B cell (primary cell): ENCODE results near the gene PRKCB. TPM values are rescaled to one million over a fixed set of nuclear protein-coding genes. Genes with fewer than 3 reads are reported as not detected.

Experiments
- ATAC-seq: fragments of 200-7000 bp; cut with Tn5 transposase; one replicate; pipeline ENCODE4 v1.10.0; 2021; ENCODE audit warnings: low read depth, mild to moderate bottlenecking, moderate number of reproducible peaks, moderate library complexity
- CTCF ChIA-PET: fragments of 350-600 bp; sonication (Branson Sonifier 250); formaldehyde crosslinking; loops from one replicate; lab custom pipeline; 2021; ENCODE audit warnings: antibody characterized with exemption, inconsistent platforms; lab: Charles Lee
- POLR2A ChIA-PET: fragments of 350-600 bp; sonication (Branson Sonifier 250); formaldehyde crosslinking; loops from one replicate; lab custom pipeline; 2021; ENCODE audit warnings: antibody characterized with exemption; lab: Charles Lee
- DNase-seq: peaks from one replicate; pipeline ENCODE4 v3.0.0; 2013
- H2AFZ ChIP-seq: 2 replicates; pipeline ENCODE4 v1.6.1; 2012; ENCODE audit warnings: mild to moderate bottlenecking, low read depth, low read length; ENCODE audit not compliant: insufficient read depth, poor library complexity, severe bottlenecking
- H3K27ac ChIP-seq, 2 donors: 1 replicate in 1 of 2; 2 replicates in 1 of 2; pipeline ENCODE4 v1.5.1; 2012 to 2013; ENCODE audit warnings: low read length in 2 of 2, mild to moderate bottlenecking in 2 of 2, moderate library complexity in 1 of 2
- H3K27me3 ChIP-seq, 4 experiments: fragments of 200-600 bp in 1 of 4; sonication (generic) in 1 of 4; replicated peaks in 1 of 4; 1 replicate in 2 of 4; 2 replicates in 2 of 4; pipeline versions ENCODE4 v1.6.1 to v1.7.0; 2013 to 2016; ENCODE audit warnings: low read length in 3 of 4, mild to moderate bottlenecking in 2 of 4, mixed read lengths in 1 of 4, moderate library complexity in 1 of 4; ENCODE audit not compliant: insufficient read depth in 4 of 4, control insufficient read depth in 3 of 4; ENCODE audit errors: control extremely low read depth in 1 of 4
- H3K36me3 ChIP-seq, 2 experiments: replicated peaks in 1 of 2; 1 replicate in 1 of 2; 2 replicates in 1 of 2; pipeline versions ENCODE4 v1.6.1 to v1.7.1; 2013; ENCODE audit warnings: low read length in 1 of 2; ENCODE audit not compliant: insufficient read depth in 2 of 2, control insufficient read depth in 1 of 2; ENCODE audit errors: control extremely low read depth in 1 of 2, extremely low read depth in 1 of 2
- H3K4me1 ChIP-seq, 2 donors: fragments of 200-600 bp in 1 of 2; sonication (generic) in 1 of 2; 1 replicate in 1 of 2; 2 replicates in 1 of 2; pipeline versions ENCODE4 v1.5.1 to v1.6.1; 2013 to 2017; ENCODE audit warnings: low read length in 2 of 2; ENCODE audit not compliant: control insufficient read depth in 2 of 2, insufficient read depth in 2 of 2
- H3K4me2 ChIP-seq: replicated peaks from 2 replicates; pipeline ENCODE3; 2012; ENCODE audit warnings: mild to moderate bottlenecking, low read depth, low read length; ENCODE audit not compliant: poor library complexity, severe bottlenecking
- H3K4me3 ChIP-seq, 5 experiments: fragments of 200-600 bp in 1 of 5; sonication (generic) in 1 of 5; 1 replicate in 3 of 5; 2 replicates in 2 of 5; pipeline versions ENCODE4 v1.5.1 to v1.7.0; 2011 to 2016; ENCODE audit warnings: low read length in 4 of 5, mild to moderate bottlenecking in 4 of 5, low read depth in 2 of 5, control low read depth in 1 of 5, moderate library complexity in 1 of 5; ENCODE audit not compliant: insufficient read depth in 1 of 5; ENCODE audit errors: control extremely low read depth in 1 of 5, extremely low read depth in 1 of 5
- H3K79me2 ChIP-seq: fragments of 200-600 bp; sonication (generic); one replicate; pipeline ENCODE4 v1.6.0; 2016; ENCODE audit warnings: low read length; ENCODE audit not compliant: control insufficient read depth, insufficient read depth
- H3K9ac ChIP-seq: fragments of 200-600 bp; sonication (generic); 2 replicates; pipeline ENCODE4 v1.6.1; 2017; ENCODE audit warnings: mild to moderate bottlenecking, low read length, moderate library complexity
- H3K9me3 ChIP-seq, 3 donors: one replicate each; pipeline versions ENCODE4 v1.6.1 to v1.7.1; 2013; ENCODE audit warnings: low read length in 2 of 3; ENCODE audit not compliant: control insufficient read depth in 2 of 3, insufficient read depth in 1 of 3; ENCODE audit errors: control extremely low read depth in 1 of 3
- H4K20me1 ChIP-seq: 2 replicates; pipeline ENCODE4 v1.6.0; 2012; ENCODE audit warnings: mild to moderate bottlenecking, low read length; ENCODE audit not compliant: insufficient read depth, control insufficient read depth, poor library complexity, severe bottlenecking
- H3K27ac Mint-ChIP-seq: one replicate; pipeline ENCODE4 v1.8.0; 2021; ENCODE audit warnings: mixed read lengths
- H3K27me3 Mint-ChIP-seq: one replicate; pipeline ENCODE4 v1.8.0; 2021; ENCODE audit warnings: mixed read lengths
- H3K4me1 Mint-ChIP-seq: one replicate; pipeline ENCODE4 v1.8.0; 2021; ENCODE audit warnings: mixed read lengths
- H3K4me3 Mint-ChIP-seq: one replicate; pipeline ENCODE4 v1.8.0; 2021; ENCODE audit warnings: mixed read lengths
- H3K9me3 Mint-ChIP-seq: one replicate; pipeline ENCODE4 v1.8.0; 2022; ENCODE audit warnings: mixed read lengths; ENCODE audit not compliant: insufficient read depth
- EZH2 ChIP-seq: IDR thresholded peaks from 2 replicates; pipeline ENCODE4 v1.6.1; 2012; ENCODE audit warnings: borderline replicate concordance, low read depth, mild to moderate bottlenecking, moderate library complexity, low read length; ENCODE audit not compliant: insufficient read depth, poor library complexity, severe bottlenecking
- WGBS: methylation state at CpG from one replicate; pipeline ENCODE4 v1.1.5; 2013; ENCODE audit warnings: missing lambda C conversion rate; ENCODE audit not compliant: insufficient coverage; 5-methylcytosine and 5-hydroxymethylcytosine counted together
- intact Hi-C: fragments of 100-400 bp; cut with micrococcal nuclease; formaldehyde crosslinking; loops from one replicate; pipeline ENCODE4 v1.10.0; 2022
- polyA plus RNA-seq: library from polyadenylated mRNA; depleted of rRNA; stranded (reverse); fragments of >200 nt; gene quantifications from 2 replicates; pipeline ENCODE4 v1.2.3, GENCODE V29; 2012
- total RNA-seq, 2 donors: library from RNA; stranded (reverse); fragments of 120-200 nt in 1 of 2; gene quantifications; 1 replicate in 1 of 2; 2 replicates in 1 of 2; pipeline versions ENCODE4 v1.2.3 to v1.2.4, GENCODE V29; 2013 to 2022
- TF ChIP-seq, protein P1 (sequence below): fragments of 200-600 bp; IDR thresholded peaks from one replicate; pipeline ENCODE4 v1.8.0; 2022; ENCODE audit warnings: antibody characterized with exemption, mild to moderate bottlenecking

Gene PRKCB
- total and polyA plus RNA-seq, 2 donors (not counting 1 experiment from before 2014, with no cell fraction given) = 106 to 373 TPM

DNA sequence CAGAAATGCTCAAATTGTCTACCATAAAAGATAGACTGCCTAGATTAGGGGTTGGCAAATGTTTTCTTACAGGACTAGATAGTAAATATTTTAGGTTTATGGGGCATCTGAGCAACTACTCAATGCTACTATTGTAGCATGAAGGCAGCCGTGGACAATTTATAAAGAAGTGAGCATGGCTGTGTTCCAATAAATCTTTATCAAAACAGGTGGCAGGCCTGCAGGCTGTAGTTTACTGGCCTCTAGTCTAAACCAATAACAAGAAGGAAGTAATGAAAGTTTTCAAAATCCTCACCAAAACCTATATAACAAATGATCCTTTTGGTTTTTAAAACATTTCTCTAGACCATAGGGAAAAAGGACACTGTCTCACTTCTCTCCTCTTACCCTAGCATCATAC, 105.2 kb downstream of the PRKCB start:
- peaks cover 83% of the 10 kb centered on the region for H3K4me1 Mint-ChIP-seq
- TF ChIP-seq, protein P1, sequence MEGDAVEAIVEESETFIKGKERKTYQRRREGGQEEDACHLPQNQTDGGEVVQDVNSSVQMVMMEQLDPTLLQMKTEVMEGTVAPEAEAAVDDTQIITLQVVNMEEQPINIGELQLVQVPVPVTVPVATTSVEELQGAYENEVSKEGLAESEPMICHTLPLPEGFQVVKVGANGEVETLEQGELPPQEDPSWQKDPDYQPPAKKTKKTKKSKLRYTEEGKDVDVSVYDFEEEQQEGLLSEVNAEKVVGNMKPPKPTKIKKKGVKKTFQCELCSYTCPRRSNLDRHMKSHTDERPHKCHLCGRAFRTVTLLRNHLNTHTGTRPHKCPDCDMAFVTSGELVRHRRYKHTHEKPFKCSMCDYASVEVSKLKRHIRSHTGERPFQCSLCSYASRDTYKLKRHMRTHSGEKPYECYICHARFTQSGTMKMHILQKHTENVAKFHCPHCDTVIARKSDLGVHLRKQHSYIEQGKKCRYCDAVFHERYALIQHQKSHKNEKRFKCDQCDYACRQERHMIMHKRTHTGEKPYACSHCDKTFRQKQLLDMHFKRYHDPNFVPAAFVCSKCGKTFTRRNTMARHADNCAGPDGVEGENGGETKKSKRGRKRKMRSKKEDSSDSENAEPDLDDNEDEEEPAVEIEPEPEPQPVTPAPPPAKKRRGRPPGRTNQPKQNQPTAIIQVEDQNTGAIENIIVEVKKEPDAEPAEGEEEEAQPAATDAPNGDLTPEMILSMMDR = no peak
- TF ChIP-seq EZH2 = no peak
- Histone ChIP-seq H2AFZ (no peak overlapping the region), H3K9ac (no peak overlapping the region), H3K4me1 (peaks cover 59 to 64% of the 10 kb centered on the region in 2 donors), H3K79me2 (peaks cover 95% of the 10 kb centered on the region), H3K4me2 (no peak overlapping the region), H3K27me3 (no peaks in the 10 kb centered on the region), H3K36me3 (peaks cover 2 to 21% of the 10 kb centered on the region in 2 experiments), H3K27ac (peak overlapping the region in 1 of 2 donors; percentile 73), H3K4me3 (no peak overlapping the region), H4K20me1 (peaks cover 29% of the 10 kb centered on the region), H3K9me3 (no peaks in the 10 kb centered on the region)
- POLR2A ChIA-PET = no interaction called here
- ATAC-seq (no peak), DNase-seq (no peak)
- no peaks in the 10 kb centered on the region for H3K27me3 Mint-ChIP-seq
- WGBS = no CpG with 5 or more reads among the region's 1 CpG
- no peaks in the 10 kb centered on the region for H3K9me3 Mint-ChIP-seq
- CTCF ChIA-PET = interaction anchor here (1.5 kb wide), 1 partner anchor 8 kb away, joined by 4 read pairs; no protein-coding TSS in a partner anchor
- H3K4me3 Mint-ChIP-seq = no peak overlapping the region
- peak overlapping the region; percentile 71 for H3K27ac Mint-ChIP-seq
- intact Hi-C loops = no loop called here

- Histone ChIP-seq H3K4me1 (peaks cover 64 to 68% of the 10 kb centered on the region in 2 donors), H3K4me3 (no peak overlapping the region), H3K79me2 (peaks cover 95% of the 10 kb centered on the region), H3K9me3 (no peaks in the 10 kb centered on the region), H3K9ac (no peak overlapping the region), H4K20me1 (peaks cover 19% of the 10 kb centered on the region), H3K4me2 (peak overlapping the region; percentile 39), H2AFZ (no peak overlapping the region), H3K27ac (peak overlapping the region in 1 of 2 donors; percentile 73), H3K27me3 (no peaks in the 10 kb centered on the region), H3K36me3 (peaks cover 2 to 23% of the 10 kb centered on the region in 2 experiments)
- no peak for ATAC-seq
- DNase-seq = no peak
- H3K4me1 Mint-ChIP-seq = peaks cover 87% of the 10 kb centered on the region
- CTCF ChIA-PET = interaction anchor here (0.5 to 1.0 kb wide), 2 partner anchors 68 to 86 kb away, joined by 3 to 6 read pairs; no protein-coding TSS in a partner anchor
- 96% methylated on average over 3 of the region's 5 CpGs for WGBS
- TF ChIP-seq, protein P1 = no peak
- TF ChIP-seq EZH2 = no peak
- peak overlapping the region; percentile 91 for H3K27ac Mint-ChIP-seq
- POLR2A ChIA-PET = no interaction called here
- no peaks in the 10 kb centered on the region for H3K27me3 Mint-ChIP-seq
- peak overlapping the region; percentile 41 for H3K4me3 Mint-ChIP-seq
- intact Hi-C loops = no loop called here
- no peaks in the 10 kb centered on the region for H3K9me3 Mint-ChIP-seq
Observed at GRCh38 chr16:23941963-23942564, 106.3 kb downstream of the PRKCB start.
